ENCODE results near the gene SLC6A9. TPM values are rescaled to one million over a fixed set of nuclear protein-coding genes. Genes with fewer than 3 reads are reported as not detected.

The SLC6A9 gene
- total RNA-seq, 4 donors from 2014 or later, result 55.8 to 85.7 (median 62.0) TPM

- intact Hi-C loops (cut with DNase I; ENCODE audit: low total_unique reads), result no loop called here
- TF ChIP-seq CTCF (IDR thresholded peaks at IDR 0.05) (no peak), POLR2A (IDR thresholded peaks at IDR 0.05) (no peak)
- 80 to 83% methylated on average over 5 of the region's 5 CpGs for WGBS, 2 donors
Observed at GRCh38 chr1:43954036-43954435, 77.2 kb downstream of the SLC6A9 start.

GRCh38 chr1:43953361-43953760, 77.9 kb downstream of the SLC6A9 start:
- no peak for TF ChIP-seq POLR2A (IDR thresholded peaks at IDR 0.05)
- no peak for TF ChIP-seq CTCF (IDR thresholded peaks at IDR 0.05)
- intact Hi-C loops (cut with DNase I; ENCODE audit: low total_unique reads), result no loop called here
- DNase-seq (ENCODE audit: low spot score in 2 of 2), result peak in 1 of 2 donors; percentile 48
- whole genome bisulfite sequencing, 2 donors, result 74 to 79% methylated on average over 3 of the region's 3 CpGs
- no peak overlapping the region for H3K4me3 ChIP-seq (ENCODE audit: low read depth, poor library complexity, severe bottlenecking)

More at GRCh38 chr1:43954036-43954435, 77.2 kb downstream of the SLC6A9 start:
- no peak overlapping the region for H3K4me3 ChIP-seq (ENCODE audit: low read depth, poor library complexity, severe bottlenecking)
- no peak for DNase-seq (ENCODE audit: low spot score in 2 of 2)

- WGBS, 2 donors, result 66 to 69% methylated on average over 8 of the region's 8 CpGs
- intact Hi-C loops (cut with DNase I; ENCODE audit: low total_unique reads), result no loop called here
- no peak for TF ChIP-seq POLR2A (IDR thresholded peaks at IDR 0.05)
- TF ChIP-seq CTCF (IDR thresholded peaks at IDR 0.05), result no peak
- H3K4me3 ChIP-seq (ENCODE audit: low read depth, poor library complexity, severe bottlenecking), result no peak overlapping the region
- no peak for DNase-seq (ENCODE audit: low spot score in 2 of 2)
Observed at GRCh38 chr1:43952731-43953346, 78.4 kb downstream of the SLC6A9 start.

GRCh38 chr1:43951021-43951985, 80.0 kb downstream of the SLC6A9 start:
- 86 to 90% methylated on average over 4 of the region's 4 CpGs for WGBS, 2 donors
- no peak for DNase-seq (ENCODE audit: low spot score in 2 of 2)
- intact Hi-C loops (cut with DNase I; ENCODE audit: low total_unique reads), result no loop called here
- H3K4me3 ChIP-seq (ENCODE audit: low read depth, poor library complexity, severe bottlenecking), result no peak overlapping the region
- TF ChIP-seq POLR2A (IDR thresholded peaks at IDR 0.05) (no peak), CTCF (IDR thresholded peaks at IDR 0.05) (no peak)

- WGBS, 2 donors, result 87 to 100% methylated on average over 4 to 13 of the region's 13 CpGs
- intact Hi-C loops (cut with DNase I; ENCODE audit: low total_unique reads), result no loop called here
- TF ChIP-seq POLR2A (IDR thresholded peaks at IDR 0.05) (no peak), CTCF (IDR thresholded peaks at IDR 0.05) (no peak)
- H3K4me3 ChIP-seq (ENCODE audit: low read depth, poor library complexity, severe bottlenecking), result no peak overlapping the region
- no peak for DNase-seq (ENCODE audit: low spot score in 2 of 2)
Observed at GRCh38 chr1:43949678-43950077, 81.6 kb downstream of the SLC6A9 start.
